Natural killer cell (primary cell): Measurements from ENCODE around the gene IL17RB. TPM values are rescaled to one million over a fixed set of nuclear protein-coding genes. Genes with fewer than 3 reads are reported as not detected.

Source experiments
- ATAC-seq, 3 donors: fragments of 150-1000 bp in 2 of 3; fragments of 200-7000 bp in 1 of 3; cut with Tn5 transposase; 1 replicate in 1 of 3; 2 replicates in 2 of 3; pipeline ENCODE4 v1.10.0; 2021; ENCODE audit warnings: mild to moderate bottlenecking in 2 of 3, moderate library complexity in 2 of 3
- DNase-seq, 2 donors: peaks; one replicate each; pipeline versions ENCODE4 v3.0.0 to v3.0.0-alpha.2; 2013 to 2021; ENCODE audit warnings: mixed read lengths in 1 of 2
- H3K27ac ChIP-seq: one replicate; pipeline ENCODE4 v1.5.1; 2013; ENCODE audit warnings: mild to moderate bottlenecking, low read length
- H3K27me3 ChIP-seq: one replicate; pipeline ENCODE4 v1.6.1; 2013; ENCODE audit warnings: low read length; ENCODE audit not compliant: control insufficient read depth, insufficient read depth
- H3K36me3 ChIP-seq: one replicate; pipeline ENCODE4 v1.6.1; 2013; ENCODE audit warnings: low read length; ENCODE audit not compliant: control insufficient read depth, insufficient read depth
- H3K4me1 ChIP-seq: one replicate; pipeline ENCODE4 v1.6.1; 2013; ENCODE audit warnings: low read length; ENCODE audit not compliant: control insufficient read depth, insufficient read depth
- H3K4me3 ChIP-seq: one replicate; pipeline ENCODE4 v1.5.1; 2013; ENCODE audit warnings: low read length
- H3K9me3 ChIP-seq: one replicate; pipeline ENCODE4 v1.6.1; 2013; ENCODE audit warnings: low read length; ENCODE audit not compliant: control insufficient read depth, insufficient read depth
- H3K27ac Mint-ChIP-seq, 2 donors: one replicate each; pipeline ENCODE4 v1.8.0; 2022; ENCODE audit warnings: mild to moderate bottlenecking in 2 of 2, mixed read lengths in 2 of 2, moderate library complexity in 1 of 2
- H3K27me3 Mint-ChIP-seq, 2 donors: one replicate each; pipeline ENCODE4 v1.8.0; 2022; ENCODE audit warnings: low read depth in 2 of 2, mixed read lengths in 2 of 2
- H3K36me3 Mint-ChIP-seq: one replicate; pipeline ENCODE4 v1.8.0; 2022; ENCODE audit warnings: mixed read lengths
- H3K4me1 Mint-ChIP-seq, 2 donors: one replicate each; pipeline ENCODE4 v1.8.0; 2022; ENCODE audit warnings: mixed read lengths in 2 of 2
- H3K4me3 Mint-ChIP-seq: one replicate; pipeline ENCODE4 v1.8.0; 2022; ENCODE audit warnings: mild to moderate bottlenecking, moderate library complexity, mixed read lengths
- H3K9me3 Mint-ChIP-seq, 2 donors: one replicate each; pipeline ENCODE4 v1.8.0; 2022; ENCODE audit warnings: mixed read lengths in 2 of 2
- WGBS: methylation state at CpG from one replicate; pipeline ENCODE4 v1.1.7; 2013; ENCODE audit warnings: missing lambda C conversion rate; ENCODE audit not compliant: insufficient coverage; 5-methylcytosine and 5-hydroxymethylcytosine counted together
- intact Hi-C: fragments of 100-400 bp; cut with micrococcal nuclease; formaldehyde crosslinking; loops from one replicate; pipeline ENCODE4 v1.14.2; 2022
- total RNA-seq, 4 donors: library from RNA; stranded (reverse); fragments of 120-200 nt in 1 of 4; gene quantifications; one replicate each; pipeline versions ENCODE4 v1.2.3 to v1.2.4, GENCODE V29; 2013 to 2022
- TF ChIP-seq, protein P1 (sequence below): fragments of 200-600 bp; IDR thresholded peaks from one replicate; pipeline ENCODE4 v1.8.0; 2022; ENCODE audit warnings: antibody characterized with exemption

The IL17RB gene
- total RNA-seq, 3 donors from 2014 or later (not counting 1 experiment from before 2014, with no cell fraction given), result 0.25 TPM; not detected in 2

DNA sequence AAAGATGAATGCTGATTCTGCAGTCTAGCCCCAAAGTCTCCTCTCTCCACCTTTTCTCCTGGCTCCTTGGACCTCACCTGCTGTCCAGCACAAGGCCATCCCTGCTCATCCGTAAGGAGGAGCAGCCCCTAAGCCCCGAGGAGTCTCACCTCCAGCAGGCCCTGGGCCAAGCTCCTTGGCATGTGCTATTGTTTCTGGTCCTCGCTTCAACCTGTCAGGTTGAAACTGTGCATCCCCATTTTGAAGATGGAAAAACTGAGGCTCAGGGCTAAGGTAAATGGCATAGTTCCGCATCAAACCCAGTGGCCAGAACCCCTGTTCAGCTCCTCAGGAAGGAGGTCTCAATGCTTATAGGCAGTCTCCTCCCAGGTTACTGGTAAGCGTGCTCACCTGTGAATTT, 26.3 kb upstream of the IL17RB start:
- H3K27me3 Mint-ChIP-seq, result peaks cover 0 to 5% of the 10 kb centered on the region in 2 donors
- Histone ChIP-seq H3K4me1 (no peaks in the 10 kb centered on the region), H3K27ac (no peak overlapping the region), H3K36me3 (no peaks in the 10 kb centered on the region), H3K4me3 (no peak overlapping the region), H3K9me3 (no peaks in the 10 kb centered on the region), H3K27me3 (no peaks in the 10 kb centered on the region)
- H3K27ac Mint-ChIP-seq, result no peak overlapping the region
- no peaks in the 10 kb centered on the region for H3K36me3 Mint-ChIP-seq
- no peaks in the 10 kb centered on the region for H3K9me3 Mint-ChIP-seq
- ATAC-seq (no peak), DNase-seq (no peak)
- TF ChIP-seq, protein P1, sequence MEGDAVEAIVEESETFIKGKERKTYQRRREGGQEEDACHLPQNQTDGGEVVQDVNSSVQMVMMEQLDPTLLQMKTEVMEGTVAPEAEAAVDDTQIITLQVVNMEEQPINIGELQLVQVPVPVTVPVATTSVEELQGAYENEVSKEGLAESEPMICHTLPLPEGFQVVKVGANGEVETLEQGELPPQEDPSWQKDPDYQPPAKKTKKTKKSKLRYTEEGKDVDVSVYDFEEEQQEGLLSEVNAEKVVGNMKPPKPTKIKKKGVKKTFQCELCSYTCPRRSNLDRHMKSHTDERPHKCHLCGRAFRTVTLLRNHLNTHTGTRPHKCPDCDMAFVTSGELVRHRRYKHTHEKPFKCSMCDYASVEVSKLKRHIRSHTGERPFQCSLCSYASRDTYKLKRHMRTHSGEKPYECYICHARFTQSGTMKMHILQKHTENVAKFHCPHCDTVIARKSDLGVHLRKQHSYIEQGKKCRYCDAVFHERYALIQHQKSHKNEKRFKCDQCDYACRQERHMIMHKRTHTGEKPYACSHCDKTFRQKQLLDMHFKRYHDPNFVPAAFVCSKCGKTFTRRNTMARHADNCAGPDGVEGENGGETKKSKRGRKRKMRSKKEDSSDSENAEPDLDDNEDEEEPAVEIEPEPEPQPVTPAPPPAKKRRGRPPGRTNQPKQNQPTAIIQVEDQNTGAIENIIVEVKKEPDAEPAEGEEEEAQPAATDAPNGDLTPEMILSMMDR, result no peak
- 87% methylated on average over 5 of the region's 5 CpGs for WGBS
- H3K4me1 Mint-ChIP-seq, result no peaks in the 10 kb centered on the region
- H3K4me3 Mint-ChIP-seq, result no peak overlapping the region
- intact Hi-C loops, result no loop called here

DNA sequence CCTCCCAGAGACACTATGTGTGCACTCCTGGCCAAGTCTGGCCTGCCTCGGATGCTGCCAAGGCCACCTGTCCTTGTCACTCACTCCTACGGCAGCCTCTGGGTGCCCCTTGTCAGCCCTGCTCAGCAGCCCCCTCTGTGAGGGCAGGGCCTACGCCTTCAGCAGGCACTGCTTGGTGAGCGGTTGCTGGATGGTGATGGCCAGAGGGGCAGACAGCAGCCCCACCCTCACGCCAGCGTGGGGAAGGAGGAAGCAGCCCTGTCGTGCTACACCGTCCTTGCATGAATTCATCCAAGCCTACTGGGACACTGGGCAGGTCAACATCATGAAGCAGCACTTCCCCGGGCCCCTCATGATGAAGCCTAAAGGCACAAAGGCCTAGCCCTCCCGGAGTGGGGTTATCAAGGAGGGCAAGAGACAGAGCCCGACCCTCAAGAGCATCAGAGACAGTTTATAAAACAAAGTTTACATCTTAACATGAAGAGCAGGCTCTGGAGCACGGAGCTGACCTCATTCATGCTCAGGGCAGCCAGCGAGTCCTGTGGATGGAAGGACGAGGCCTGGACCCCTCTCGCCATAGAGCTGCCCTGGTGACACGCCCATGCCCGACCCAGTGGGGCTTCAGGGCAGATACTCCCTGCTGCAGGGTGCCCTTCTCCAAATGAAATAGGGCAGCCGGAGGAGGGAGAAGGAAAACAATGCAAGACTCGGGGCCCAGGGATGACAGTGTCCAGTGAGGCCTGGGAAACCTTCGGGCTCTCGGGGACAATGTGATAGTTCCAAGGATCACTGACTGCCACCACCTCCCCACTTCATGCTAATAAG, 25.4 kb upstream of the IL17RB start:
- Mint-ChIP-seq H3K4me3 (no peak overlapping the region), H3K4me1 (no peaks in the 10 kb centered on the region), H3K27me3 (peaks cover 0 to 5% of the 10 kb centered on the region in 2 donors), H3K27ac (no peak overlapping the region), H3K36me3 (no peaks in the 10 kb centered on the region), H3K9me3 (no peaks in the 10 kb centered on the region)
- Histone ChIP-seq H3K9me3 (no peaks in the 10 kb centered on the region), H3K27me3 (no peaks in the 10 kb centered on the region), H3K36me3 (no peaks in the 10 kb centered on the region), H3K4me3 (no peak overlapping the region), H3K4me1 (no peaks in the 10 kb centered on the region), H3K27ac (no peak overlapping the region)
- intact Hi-C loops, result no loop called here
- TF ChIP-seq, protein P1, result no peak
- ATAC-seq (no peak), DNase-seq (no peak)
- WGBS, result 84% methylated on average over 21 of the region's 21 CpGs

DNA sequence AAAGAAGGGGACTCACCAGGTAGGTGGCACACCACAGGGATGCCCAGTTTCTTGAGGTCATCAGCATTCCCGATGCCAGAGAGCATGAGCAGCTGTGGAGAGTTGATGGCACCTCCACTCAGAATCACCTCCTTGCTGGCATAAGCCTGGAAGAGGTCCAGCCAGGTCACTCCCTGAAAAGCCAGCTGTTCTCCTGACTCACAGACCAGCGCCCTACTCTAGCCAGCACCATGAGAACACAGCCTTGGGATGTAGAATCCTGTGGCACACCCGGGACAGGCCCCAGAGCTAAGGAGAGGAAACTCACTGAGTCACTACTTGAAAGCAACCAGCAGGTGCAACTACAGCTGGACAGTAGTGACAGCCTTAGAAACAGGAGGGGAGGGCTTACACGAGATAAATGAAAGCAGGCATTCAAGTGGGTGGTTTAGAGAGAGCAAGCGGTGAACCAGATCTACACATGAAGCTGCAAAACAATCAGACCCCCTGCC, 24.7 kb upstream of the IL17RB start:
- DNase-seq, result no peak
- no peaks in the 10 kb centered on the region for H3K36me3 ChIP-seq
- no peak overlapping the region for H3K27ac Mint-ChIP-seq
- H3K36me3 Mint-ChIP-seq, result no peaks in the 10 kb centered on the region
- no peak overlapping the region for H3K27ac ChIP-seq
- intact Hi-C loops, result no loop called here
- ATAC-seq, result no peak
- no peaks in the 10 kb centered on the region for H3K4me1 ChIP-seq
- H3K4me3 Mint-ChIP-seq, result no peak overlapping the region
- H3K27me3 ChIP-seq, result no peaks in the 10 kb centered on the region
- TF ChIP-seq, protein P1, result no peak
- no peaks in the 10 kb centered on the region for H3K9me3 ChIP-seq
- 87% methylated on average over 5 of the region's 5 CpGs for WGBS
- peaks cover 0 to 8% of the 10 kb centered on the region in 2 donors for H3K27me3 Mint-ChIP-seq
- H3K9me3 Mint-ChIP-seq, result no peaks in the 10 kb centered on the region
- H3K4me3 ChIP-seq, result no peak overlapping the region
- no peaks in the 10 kb centered on the region for H3K4me1 Mint-ChIP-seq
